Ishikawa (cell line): Measurements from ENCODE around the gene IFNAR2.

Experiments used
- EP300 ChIP-seq: IDR thresholded peaks from 2 replicates; pipeline ENCODE4 v1.6.1; 2012; ENCODE audit warnings: borderline replicate concordance
- FOXM1 ChIP-seq: IDR thresholded peaks from 2 replicates; pipeline ENCODE4 v1.6.1; 2012; ENCODE audit warnings: low read depth, borderline replicate concordance
- TCF12 ChIP-seq: IDR thresholded peaks from 2 replicates; pipeline ENCODE4 v1.6.1; 2012; ENCODE audit warnings: low read depth
- TEAD4 ChIP-seq: IDR thresholded peaks from 2 replicates; pipeline ENCODE4 v1.6.1; 2012
- ZBTB7A ChIP-seq: IDR thresholded peaks from 2 replicates; pipeline ENCODE4 v1.6.1; 2012; ENCODE audit warnings: low read depth

IFNAR2 gene

GRCh38 chr21:33279330-33279820 lies 49.6 kb downstream of the IFNAR2 start:
- TF ChIP-seq TEAD4 = no peak
- TF ChIP-seq TCF12 = no peak
- no peak for TF ChIP-seq EP300
- TF ChIP-seq ZBTB7A = no peak
- no peak for TF ChIP-seq FOXM1
